Parathyroid adenoma (tissue), 2 donors: Measurements from ENCODE around the gene DLD.

Experiments used
- H2AFZ ChIP-seq: fragments of 300-600 bp; sonication (generic); one replicate; pipeline ENCODE4 v1.7.0; 2017; ENCODE audit warnings: antibody characterized with exemption, mild to moderate bottlenecking
- H3K27ac ChIP-seq: fragments of 300-600 bp; sonication (generic); one replicate; pipeline ENCODE4 v1.7.0; 2017
- H3K27me3 ChIP-seq: fragments of 300-600 bp; sonication (generic); one replicate; pipeline ENCODE4 v1.7.0; 2017; ENCODE audit warnings: low read length; ENCODE audit not compliant: control insufficient read depth, insufficient read depth
- H3K36me3 ChIP-seq: fragments of 300-600 bp; sonication (generic); one replicate; pipeline ENCODE4 v1.7.0; 2017; ENCODE audit warnings: low read length; ENCODE audit not compliant: control insufficient read depth, insufficient read depth
- H3K4me1 ChIP-seq: fragments of 300-600 bp; sonication (generic); one replicate; pipeline ENCODE4 v1.7.0; 2017; ENCODE audit warnings: control low read depth
- H3K4me2 ChIP-seq: fragments of 300-600 bp; sonication (generic); one replicate; pipeline ENCODE4 v1.7.0; 2017; ENCODE audit warnings: low read length
- H3K4me3 ChIP-seq: fragments of 300-600 bp; sonication (generic); one replicate; pipeline ENCODE4 v1.7.0; 2017; ENCODE audit warnings: low read depth, low read length
- H3K79me2 ChIP-seq: fragments of 300-600 bp; sonication (generic); one replicate; pipeline ENCODE4 v1.7.0; 2017; ENCODE audit warnings: control low read depth
- H3K9ac ChIP-seq: fragments of 300-600 bp; sonication (generic); one replicate; pipeline ENCODE4 v1.7.0; 2017; ENCODE audit warnings: mild to moderate bottlenecking
- H3K9me3 ChIP-seq: fragments of 300-600 bp; sonication (generic); one replicate; pipeline ENCODE4 v1.7.0; 2017; ENCODE audit warnings: low read length; ENCODE audit not compliant: control insufficient read depth
- CTCF ChIP-seq: fragments of 300-600 bp; sonication (generic); IDR thresholded peaks from one replicate; pipeline ENCODE4 v1.7.0; 2017; ENCODE audit warnings: antibody characterized with exemption, mild to moderate bottlenecking
- donor health status: primary hyperparathyroidism.

The DLD gene

GRCh38 chr7:107911981-107912380 lies 21.0 kb downstream of the DLD start:
- Histone ChIP-seq H3K9ac (no peak overlapping the region), H2AFZ (no peak overlapping the region)

GRCh38 chr7:107913851-107914250 lies 22.9 kb downstream of the DLD start:
- Histone ChIP-seq H3K4me3 (no peak overlapping the region), H3K27me3 (no peaks in the 10 kb centered on the region), H2AFZ (no peak overlapping the region), H3K9ac (no peak overlapping the region), H3K79me2 (peaks cover 4% of the 10 kb centered on the region), H3K27ac (no peak overlapping the region), H3K36me3 (no peaks in the 10 kb centered on the region), H3K4me2 (no peak overlapping the region), H3K4me1 (no peaks in the 10 kb centered on the region), H3K9me3 (no peaks in the 10 kb centered on the region)
- TF ChIP-seq CTCF, result no peak

More at GRCh38 chr7:107911981-107912380, 21.0 kb downstream of the DLD start:
- Histone ChIP-seq H3K4me2 (no peak overlapping the region), H3K9me3 (no peaks in the 10 kb centered on the region), H3K27ac (no peak overlapping the region), H3K4me1 (no peaks in the 10 kb centered on the region), H3K36me3 (no peaks in the 10 kb centered on the region), H3K27me3 (no peaks in the 10 kb centered on the region), H3K79me2 (peaks cover 4% of the 10 kb centered on the region), H3K4me3 (no peak overlapping the region)
- TF ChIP-seq CTCF, result no peak

DNA sequence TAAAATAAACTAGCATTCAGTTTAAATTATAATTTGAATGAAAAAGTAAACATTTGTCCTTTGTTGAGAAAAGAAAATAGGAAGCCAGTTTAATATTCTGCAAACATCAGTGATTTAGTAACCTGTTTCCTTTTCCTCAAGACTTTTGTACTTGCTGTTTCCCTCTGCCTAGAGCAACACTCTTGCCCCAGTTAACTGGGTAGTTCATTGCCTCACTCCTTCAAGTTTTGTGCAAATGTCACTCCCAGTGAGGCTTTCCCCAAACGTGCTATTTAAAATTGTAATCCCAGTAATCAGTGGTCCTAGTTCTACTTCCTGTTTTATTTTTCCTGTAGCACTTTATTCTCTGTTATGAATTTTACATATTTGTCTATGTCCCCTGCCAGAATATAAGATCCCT lies 23.8 kb downstream of the DLD start:
- H3K4me1 ChIP-seq, result no peaks in the 10 kb centered on the region
- no peak overlapping the region for H3K27ac ChIP-seq
- H3K4me2 ChIP-seq, result no peak overlapping the region
- no peaks in the 10 kb centered on the region for H3K27me3 ChIP-seq
- H2AFZ ChIP-seq, result no peak overlapping the region
- no peaks in the 10 kb centered on the region for H3K36me3 ChIP-seq
- no peak overlapping the region for H3K4me3 ChIP-seq
- H3K79me2 ChIP-seq, result peaks cover 4% of the 10 kb centered on the region
- no peak for TF ChIP-seq CTCF
- H3K9me3 ChIP-seq, result no peaks in the 10 kb centered on the region
- H3K9ac ChIP-seq, result no peak overlapping the region

- Histone ChIP-seq H3K9me3 (no peaks in the 10 kb centered on the region), H3K27ac (no peak overlapping the region), H3K27me3 (no peaks in the 10 kb centered on the region), H3K4me3 (no peak overlapping the region), H2AFZ (no peak overlapping the region), H3K36me3 (no peaks in the 10 kb centered on the region), H3K4me2 (no peak overlapping the region), H3K9ac (no peak overlapping the region), H3K4me1 (no peaks in the 10 kb centered on the region), H3K79me2 (peaks cover 4% of the 10 kb centered on the region)
- TF ChIP-seq CTCF, result no peak
Observed at GRCh38 chr7:107915541-107915940, 24.6 kb downstream of the DLD start.

GRCh38 chr7:107917763-107918651 lies 27.0 kb downstream of the DLD start:
- Histone ChIP-seq H3K4me2 (no peak overlapping the region), H3K4me3 (no peak overlapping the region), H3K27ac (no peak overlapping the region), H3K36me3 (no peaks in the 10 kb centered on the region), H3K9ac (no peak overlapping the region), H3K79me2 (no peaks in the 10 kb centered on the region), H3K9me3 (no peaks in the 10 kb centered on the region), H2AFZ (no peak overlapping the region), H3K27me3 (no peaks in the 10 kb centered on the region), H3K4me1 (no peaks in the 10 kb centered on the region)
- no peak for TF ChIP-seq CTCF
